Activated CD4-positive, CD25-positive, alpha-beta regulatory T cell (primary cell): ENCODE results near the gene MAGEB1.

Source experiments
- DNase-seq, 4 experiments: peaks; one replicate each; lab custom pipeline; 2025; lab: John Stamatoyannopoulos, UW

Gene MAGEB1

GRCh38 chrX:30246769-30247489 lies at the start of gene MAGEB1:
Gene MAGEB1, plus strand, starts transcription at chrX:30247146. Its CDS starts 3,348 bp downstream, at chrX:30250494.
- DNase-seq: no peak

GRCh38 chrX:30212172-30212571 lies 34.8 kb upstream of the MAGEB1 start:
- no peak for DNase-seq

- DNase-seq: no peak
Observed at GRCh38 chrX:30215357-30215843, 31.5 kb upstream of the MAGEB1 start, which contains the start of gene MAGEB2. Gene MAGEB2, plus strand, starts transcription at chrX:30215563. Its CDS starts 3,018 bp downstream, at chrX:30218581.

- DNase-seq: no peak
Observed at GRCh38 chrX:30217465-30217864, 29.5 kb upstream of the MAGEB1 start.

GRCh38 chrX:30219372-30219771 lies 27.6 kb upstream of the MAGEB1 start:
- no peak for DNase-seq

- no peak for DNase-seq
Observed at GRCh38 chrX:30220661-30221060, 26.3 kb upstream of the MAGEB1 start.

- no peak for DNase-seq
Observed at GRCh38 chrX:30224536-30224935, 22.4 kb upstream of the MAGEB1 start.

- DNase-seq: no peak
Observed at GRCh38 chrX:30228526-30228925, 18.4 kb upstream of the MAGEB1 start.

GRCh38 chrX:30230395-30230794 lies 16.6 kb upstream of the MAGEB1 start, which contains the start of gene MAGEB3:
Gene MAGEB3, plus strand, starts transcription at chrX:30230657. Its CDS starts 5,268 bp downstream, at chrX:30235925.
- no peak for DNase-seq

- DNase-seq: no peak
Observed at GRCh38 chrX:30241724-30242415, 5.1 kb upstream of the MAGEB1 start, which contains the start of gene MAGEB4. Gene MAGEB4, plus strand, starts transcription at chrX:30242000. Its CDS starts 136 bp downstream, at chrX:30242136.

- no peak for DNase-seq
Observed at GRCh38 chrX:30248854-30249253, 1.9 kb downstream of the MAGEB1 start.

GRCh38 chrX:30253257-30253656 lies 6.3 kb downstream of the MAGEB1 start:
- no peak for DNase-seq

- DNase-seq: no peak
Observed at GRCh38 chrX:30259927-30260326, 13.0 kb downstream of the MAGEB1 start.

GRCh38 chrX:30261012-30261411 lies 14.1 kb downstream of the MAGEB1 start:
- no peak for DNase-seq

GRCh38 chrX:30262763-30263162 lies 15.8 kb downstream of the MAGEB1 start:
- DNase-seq: no peak

- no peak for DNase-seq
Observed at GRCh38 chrX:30270639-30271038, 23.7 kb downstream of the MAGEB1 start.

- no peak for DNase-seq
Observed at GRCh38 chrX:30275498-30275897, 28.6 kb downstream of the MAGEB1 start.

- no peak for DNase-seq
Observed at GRCh38 chrX:30278365-30278764, 31.4 kb downstream of the MAGEB1 start.

- DNase-seq: no peak
Observed at GRCh38 chrX:30280428-30280827, 33.5 kb downstream of the MAGEB1 start.

- no peak for DNase-seq
Observed at GRCh38 chrX:30282527-30282926, 35.6 kb downstream of the MAGEB1 start.

GRCh38 chrX:30283456-30284200 lies 36.7 kb downstream of the MAGEB1 start:
- DNase-seq: no peak
